ENCODE data around the gene HPS4. TPM values are rescaled to one million over a fixed set of nuclear protein-coding genes. Genes with fewer than 3 reads are reported as not detected.

The HPS4 gene
- total RNA-seq, 2 experiments from 2014 or later, result 61.6 to 67.0 TPM

DNA sequence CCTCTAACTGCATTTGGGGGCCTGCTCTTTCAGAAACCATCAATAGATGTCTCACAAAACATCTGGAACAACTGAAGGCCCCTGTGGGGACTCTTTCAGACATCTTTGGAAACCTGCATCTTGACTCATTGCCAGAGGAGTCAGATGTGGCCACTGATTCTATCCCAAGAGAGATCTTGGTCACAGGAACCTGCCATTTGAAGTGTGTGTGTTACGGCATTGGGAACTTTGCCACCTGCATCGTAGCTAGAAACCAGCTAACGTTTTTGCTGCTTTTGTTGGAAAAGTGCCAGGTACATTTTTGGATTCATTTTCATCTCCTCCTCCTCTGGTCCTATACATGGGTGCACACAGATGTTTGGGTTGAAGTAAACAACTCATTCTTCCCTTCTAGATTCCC lies 4.4 kb upstream of the HPS4 start:
- H3K4me3 ChIP-seq (ENCODE audit: low read length), result no peak overlapping the region

DNA sequence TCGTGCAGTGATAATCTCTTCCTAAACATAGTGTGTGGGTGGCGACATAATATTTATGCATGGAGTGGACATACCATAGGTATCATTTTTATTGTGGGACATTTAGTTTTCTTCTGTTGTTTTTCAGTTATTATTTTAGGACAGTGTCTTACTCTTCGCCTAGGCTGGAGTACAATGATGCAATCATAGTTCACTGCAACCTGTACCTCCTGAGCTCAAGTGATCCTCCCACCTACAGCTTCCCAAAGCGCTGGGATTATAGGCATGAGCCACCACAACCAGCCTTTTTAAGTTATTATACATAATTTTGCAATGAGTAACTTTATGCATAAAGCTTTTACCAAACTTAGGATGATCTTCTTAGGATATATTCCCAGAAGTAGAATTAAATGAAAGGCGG lies 2.8 kb upstream of the HPS4 start:
- no peaks in the 10 kb centered on the region for H3K9me3 ChIP-seq (ENCODE audit: control insufficient read depth in 1 of 2, insufficient read depth in 1 of 2, low read length in 2 of 2)
- H3K36me3 ChIP-seq (ENCODE audit: insufficient read depth, low read length), result peaks cover 40% of the 10 kb centered on the region
- intact Hi-C loops (cut with DNase I, micrococcal nuclease), result no loop called here
- ChIA-PET POLR2A (no interaction called here), CTCF (no interaction called here)
- H3K27ac ChIP-seq (ENCODE audit: low read depth in 1 of 2, low read length in 2 of 2), result no peak overlapping the region
- peaks cover 49% of the 10 kb centered on the region for H3K4me1 Mint-ChIP-seq (ENCODE audit: low read depth)
- no peak for ATAC-seq (ENCODE audit: poor library complexity)
- no peak overlapping the region for H3K4me3 ChIP-seq (ENCODE audit: low read length)
- TF ChIP-seq, protein P1, sequence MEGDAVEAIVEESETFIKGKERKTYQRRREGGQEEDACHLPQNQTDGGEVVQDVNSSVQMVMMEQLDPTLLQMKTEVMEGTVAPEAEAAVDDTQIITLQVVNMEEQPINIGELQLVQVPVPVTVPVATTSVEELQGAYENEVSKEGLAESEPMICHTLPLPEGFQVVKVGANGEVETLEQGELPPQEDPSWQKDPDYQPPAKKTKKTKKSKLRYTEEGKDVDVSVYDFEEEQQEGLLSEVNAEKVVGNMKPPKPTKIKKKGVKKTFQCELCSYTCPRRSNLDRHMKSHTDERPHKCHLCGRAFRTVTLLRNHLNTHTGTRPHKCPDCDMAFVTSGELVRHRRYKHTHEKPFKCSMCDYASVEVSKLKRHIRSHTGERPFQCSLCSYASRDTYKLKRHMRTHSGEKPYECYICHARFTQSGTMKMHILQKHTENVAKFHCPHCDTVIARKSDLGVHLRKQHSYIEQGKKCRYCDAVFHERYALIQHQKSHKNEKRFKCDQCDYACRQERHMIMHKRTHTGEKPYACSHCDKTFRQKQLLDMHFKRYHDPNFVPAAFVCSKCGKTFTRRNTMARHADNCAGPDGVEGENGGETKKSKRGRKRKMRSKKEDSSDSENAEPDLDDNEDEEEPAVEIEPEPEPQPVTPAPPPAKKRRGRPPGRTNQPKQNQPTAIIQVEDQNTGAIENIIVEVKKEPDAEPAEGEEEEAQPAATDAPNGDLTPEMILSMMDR (IDR thresholded peaks at IDR 0.05), result no peak
- peak overlapping the region; percentile 77 for H3K4me3 Mint-ChIP-seq
- H3K27ac Mint-ChIP-seq, result peak overlapping the region; percentile 94
- no peak for DNase-seq
- H3K9me3 Mint-ChIP-seq, result no peaks in the 10 kb centered on the region
- no peaks in the 10 kb centered on the region for H3K27me3 Mint-ChIP-seq
- peaks cover 64% of the 10 kb centered on the region for H3K36me3 Mint-ChIP-seq (ENCODE audit: low read depth)
- peaks cover 31% of the 10 kb centered on the region for H3K4me1 ChIP-seq (ENCODE audit: insufficient read depth, low read length)
- no peaks in the 10 kb centered on the region for H3K27me3 ChIP-seq (ENCODE audit: control insufficient read depth in 1 of 2, insufficient read depth in 2 of 2, low read length in 2 of 2)

More for the DNA sequence above, 4.4 kb upstream of the HPS4 start:
- Mint-ChIP-seq H3K27ac (peak overlapping the region; percentile 33), H3K9me3 (no peaks in the 10 kb centered on the region), H3K4me1 (ENCODE audit: low read depth) (peaks cover 33% of the 10 kb centered on the region), H3K27me3 (no peaks in the 10 kb centered on the region), H3K4me3 (no peak overlapping the region), H3K36me3 (ENCODE audit: low read depth) (peaks cover 75% of the 10 kb centered on the region)
- intact Hi-C loops (cut with DNase I, micrococcal nuclease), result no loop called here
- Histone ChIP-seq H3K27me3 (ENCODE audit: control insufficient read depth in 1 of 2, insufficient read depth in 2 of 2, low read length in 2 of 2) (no peaks in the 10 kb centered on the region), H3K9me3 (ENCODE audit: control insufficient read depth in 1 of 2, insufficient read depth in 1 of 2, low read length in 2 of 2) (no peaks in the 10 kb centered on the region), H3K27ac (ENCODE audit: low read depth in 1 of 2, low read length in 2 of 2) (no peak overlapping the region), H3K4me1 (ENCODE audit: insufficient read depth, low read length) (peaks cover 19% of the 10 kb centered on the region), H3K36me3 (ENCODE audit: insufficient read depth, low read length) (peaks cover 55% of the 10 kb centered on the region)
- POLR2A ChIA-PET, result no interaction called here
- TF ChIP-seq, protein P1 (IDR thresholded peaks at IDR 0.05), result no peak
- CTCF ChIA-PET, result no interaction called here
- no peak for ATAC-seq (ENCODE audit: poor library complexity)
- no peak for DNase-seq

DNA sequence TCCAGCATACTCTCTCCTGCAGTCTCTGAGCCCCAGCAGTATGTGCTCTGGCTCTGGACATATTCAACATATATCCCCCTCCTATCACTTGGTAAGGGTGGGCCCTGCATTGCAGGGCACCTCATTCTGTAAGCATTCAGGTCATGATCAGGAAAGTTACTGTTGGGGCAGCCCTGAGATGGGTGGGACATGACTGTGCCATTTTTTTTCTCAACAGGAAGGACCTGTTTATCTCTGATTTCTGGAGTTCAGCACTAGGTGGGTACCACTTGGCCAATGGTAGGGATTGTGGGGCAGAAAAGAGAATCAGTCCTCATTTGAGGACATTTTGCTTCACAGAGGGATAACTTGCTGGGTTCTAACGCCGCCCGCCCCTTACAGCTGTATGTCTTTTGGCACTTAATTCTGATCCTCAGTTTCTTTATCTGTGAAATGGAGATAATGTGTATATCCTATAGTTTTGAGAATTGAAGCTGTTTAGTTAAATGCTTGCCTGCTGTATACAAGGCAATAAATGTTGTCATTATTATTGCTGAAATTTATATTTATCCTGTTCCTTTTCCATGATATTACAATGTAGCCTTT lies 2.3 kb upstream of the HPS4 start:
- Histone ChIP-seq H3K27me3 (ENCODE audit: control insufficient read depth in 1 of 2, insufficient read depth in 2 of 2, low read length in 2 of 2) (no peaks in the 10 kb centered on the region), H3K4me1 (ENCODE audit: insufficient read depth, low read length) (peaks cover 36% of the 10 kb centered on the region), H3K4me3 (ENCODE audit: low read length) (no peak overlapping the region), H3K27ac (ENCODE audit: low read depth in 1 of 2, low read length in 2 of 2) (no peak overlapping the region), H3K9me3 (ENCODE audit: control insufficient read depth in 1 of 2, insufficient read depth in 1 of 2, low read length in 2 of 2) (no peaks in the 10 kb centered on the region), H3K36me3 (ENCODE audit: insufficient read depth, low read length) (peaks cover 35% of the 10 kb centered on the region)
- ATAC-seq (ENCODE audit: poor library complexity) (no peak), DNase-seq (no peak)
- TF ChIP-seq, protein P1 (IDR thresholded peaks at IDR 0.05), result no peak
- Mint-ChIP-seq H3K4me3 (peak overlapping the region; percentile 77), H3K4me1 (ENCODE audit: low read depth) (peaks cover 53% of the 10 kb centered on the region), H3K9me3 (no peaks in the 10 kb centered on the region), H3K36me3 (ENCODE audit: low read depth) (peaks cover 59% of the 10 kb centered on the region), H3K27ac (peak overlapping the region; percentile 94), H3K27me3 (no peaks in the 10 kb centered on the region)
- intact Hi-C loops (cut with DNase I, micrococcal nuclease), result no loop called here
- ChIA-PET CTCF (interaction anchor here (0.6 kb wide), 1 partner anchor 17 kb away, joined by 3 read pairs; no protein-coding TSS in a partner anchor), POLR2A (no interaction called here)

All from CD4-positive, alpha-beta T cell (primary cell).